ENCODE data around the gene ZNF44. TPM values are rescaled to one million over a fixed set of nuclear protein-coding genes. Genes with fewer than 3 reads are reported as not detected.

Gene ZNF44
- total RNA-seq, 1 donor from 2014 or later, result 8.6 TPM

DNA sequence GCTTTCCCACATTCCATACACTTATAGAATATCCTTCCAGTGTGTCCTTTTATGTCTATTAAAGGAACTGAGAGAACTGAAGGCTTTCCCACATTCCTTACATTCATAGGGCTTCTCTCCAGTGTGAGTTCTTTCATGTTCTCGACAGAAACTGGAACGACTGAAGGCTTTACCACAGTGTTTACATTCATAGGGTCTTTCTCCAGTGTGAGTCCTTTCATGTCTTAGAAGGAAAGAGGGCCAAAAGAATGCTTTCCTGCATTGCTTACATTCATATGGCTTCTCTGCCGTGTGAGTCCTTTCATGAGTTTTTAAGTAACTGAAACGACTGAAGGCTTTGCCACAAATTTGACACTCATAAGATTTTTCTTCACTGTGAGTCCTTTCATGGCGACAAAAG is 22.3 kb downstream of the ZNF44 start:
- ATAC-seq (ENCODE audit: poor library complexity), result no peak
- intact Hi-C loops (cut with DNase I), result no loop called here
- no peak for DNase-seq

DNA sequence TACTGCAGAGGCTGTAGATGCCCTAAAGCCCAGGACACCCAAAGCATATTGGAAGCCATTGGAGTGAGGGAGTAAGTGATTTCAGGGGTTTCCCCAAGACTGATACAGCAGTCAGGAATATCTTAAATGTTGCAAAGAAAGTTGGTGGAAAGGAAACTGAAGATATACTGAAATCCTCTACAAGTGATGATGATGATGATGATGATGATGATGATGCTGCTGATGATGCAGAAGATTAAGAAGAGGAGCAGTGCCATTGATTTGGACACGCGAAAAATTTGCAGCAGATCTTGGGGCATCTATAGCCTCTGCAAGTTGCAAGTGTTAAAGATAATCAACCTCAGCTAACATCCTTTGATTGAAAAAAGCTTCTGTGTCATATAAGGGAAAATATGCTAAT is 23.8 kb downstream of the ZNF44 start:
- ATAC-seq (ENCODE audit: poor library complexity) (no peak), DNase-seq (no peak)
- intact Hi-C loops (cut with DNase I), result no loop called here

DNA sequence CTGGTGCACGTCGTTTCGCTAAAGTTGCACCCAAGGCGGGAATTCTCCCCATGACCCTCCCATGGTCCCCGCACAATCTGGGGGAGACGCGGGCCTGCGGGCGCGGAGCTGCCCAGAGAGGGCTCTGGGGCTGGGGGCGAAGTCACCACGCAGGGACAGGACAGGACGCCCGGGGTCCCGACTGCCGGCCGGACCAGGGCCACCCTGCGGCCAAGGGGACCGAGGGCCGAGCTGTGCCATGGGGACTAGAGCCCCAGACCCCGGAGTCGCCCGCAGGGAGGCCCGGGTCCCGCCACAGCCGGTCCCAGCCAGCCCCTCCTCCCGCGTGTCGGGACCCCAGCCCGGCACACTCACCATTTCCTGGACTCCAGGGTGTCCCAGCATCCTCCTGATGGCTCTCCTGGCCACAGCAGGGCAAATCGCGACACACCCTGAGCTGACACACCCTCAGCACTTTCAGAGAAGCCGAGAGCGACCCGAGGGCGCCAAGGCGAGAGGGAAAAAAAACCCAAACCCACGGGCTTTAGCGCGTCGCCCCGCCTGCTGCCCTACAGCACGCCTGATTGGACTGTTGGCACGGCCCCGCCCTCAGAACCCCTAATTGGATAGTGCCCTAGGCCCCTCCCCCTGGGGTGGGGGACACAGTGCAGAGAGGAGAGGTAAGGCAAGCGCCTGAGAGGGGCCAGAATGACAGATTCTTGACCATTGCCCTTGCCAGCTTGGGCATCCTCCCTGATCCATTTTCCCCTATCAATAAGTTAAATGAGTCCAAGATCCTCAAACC is 28.6 kb downstream of the ZNF44 start:
- intact Hi-C loops (cut with DNase I), result no loop called here
- no peak for DNase-seq
- no peak for ATAC-seq (ENCODE audit: poor library complexity)

DNA sequence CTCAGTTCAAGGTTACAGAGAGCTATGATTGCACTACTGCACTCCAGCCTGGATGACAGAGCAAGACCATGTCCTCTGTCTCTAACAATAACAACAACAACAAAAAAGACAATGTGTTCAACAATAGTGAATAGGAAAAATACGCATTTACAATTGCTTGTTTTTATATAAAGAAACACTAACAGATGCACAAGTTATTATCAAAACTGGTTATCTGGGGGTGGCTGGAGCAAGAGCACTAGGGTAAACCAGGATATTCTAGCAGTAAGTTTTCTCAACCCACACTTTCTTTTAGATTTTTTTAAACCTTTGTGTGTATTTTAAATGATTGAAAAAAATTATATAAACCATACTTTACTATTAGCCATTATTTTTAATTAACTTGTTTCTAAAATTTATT is 33.1 kb downstream of the ZNF44 start:
- intact Hi-C loops (cut with DNase I), result no loop called here
- DNase-seq (no peak), ATAC-seq (ENCODE audit: poor library complexity) (no peak)

DNA sequence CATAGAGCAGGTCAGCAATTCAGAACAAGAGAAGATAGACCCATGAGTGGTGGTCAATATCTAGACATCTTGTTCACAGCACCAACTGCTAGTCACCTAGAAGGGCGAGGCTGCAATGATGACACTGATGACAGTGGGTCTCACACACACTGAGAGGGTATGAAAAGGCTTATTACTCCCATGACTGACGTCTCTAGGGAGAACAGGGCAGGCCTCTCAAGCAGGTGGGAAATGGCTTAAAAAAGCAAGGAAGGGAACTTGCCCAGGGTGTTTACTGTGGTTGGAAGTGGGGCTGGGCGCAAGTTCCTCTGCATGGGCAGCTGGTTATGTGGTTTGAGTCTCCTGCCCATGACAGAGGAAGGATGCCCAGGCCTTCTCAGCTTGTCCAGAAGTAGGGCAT is 33.8 kb downstream of the ZNF44 start:
- ATAC-seq (ENCODE audit: poor library complexity), result no peak
- intact Hi-C loops (cut with DNase I), result no loop called here
- DNase-seq, result no peak

DNA sequence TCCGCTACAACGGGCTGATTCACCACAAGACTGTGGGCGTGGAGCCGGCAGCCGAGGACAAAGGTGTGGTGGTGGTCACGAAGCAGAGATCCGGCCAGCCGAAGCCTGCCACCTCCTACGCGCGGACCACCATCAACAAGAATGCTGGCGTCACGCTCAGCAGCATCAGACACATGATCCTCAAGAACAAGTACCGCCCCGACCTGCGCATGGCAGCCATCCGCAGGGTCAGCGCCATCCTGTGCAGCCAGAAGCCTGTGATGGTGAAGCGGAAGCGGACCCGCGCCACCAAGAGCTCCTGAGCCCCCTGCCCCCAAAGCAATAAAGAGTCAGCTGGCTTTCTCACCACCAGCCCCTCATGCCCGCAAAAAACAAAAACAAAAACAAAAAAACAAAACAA is 34.4 kb downstream of the ZNF44 start:
- intact Hi-C loops (cut with DNase I), result no loop called here
- DNase-seq (no peak), ATAC-seq (ENCODE audit: poor library complexity) (no peak)

DNA sequence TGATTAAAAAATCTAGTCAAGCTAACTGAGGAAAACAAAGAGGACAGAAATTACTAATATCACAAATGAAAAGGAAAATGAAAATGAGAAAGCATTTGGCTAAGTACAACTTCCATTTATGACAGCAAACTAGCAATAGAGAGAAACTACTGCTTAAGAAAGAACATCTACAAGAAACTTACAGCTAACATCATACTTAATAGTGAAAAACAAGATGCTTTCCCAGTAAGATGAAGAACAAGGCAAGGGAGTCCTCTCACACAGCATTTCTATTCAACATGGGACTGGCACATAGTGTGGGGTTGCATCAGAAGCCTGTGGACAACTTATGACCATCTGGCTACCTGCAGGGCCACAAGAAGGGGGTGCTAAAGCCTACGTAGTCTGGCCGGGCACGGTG is 39.3 kb downstream of the ZNF44 start:
- DNase-seq (no peak), ATAC-seq (ENCODE audit: poor library complexity) (no peak)
- intact Hi-C loops (cut with DNase I), result no loop called here

DNA sequence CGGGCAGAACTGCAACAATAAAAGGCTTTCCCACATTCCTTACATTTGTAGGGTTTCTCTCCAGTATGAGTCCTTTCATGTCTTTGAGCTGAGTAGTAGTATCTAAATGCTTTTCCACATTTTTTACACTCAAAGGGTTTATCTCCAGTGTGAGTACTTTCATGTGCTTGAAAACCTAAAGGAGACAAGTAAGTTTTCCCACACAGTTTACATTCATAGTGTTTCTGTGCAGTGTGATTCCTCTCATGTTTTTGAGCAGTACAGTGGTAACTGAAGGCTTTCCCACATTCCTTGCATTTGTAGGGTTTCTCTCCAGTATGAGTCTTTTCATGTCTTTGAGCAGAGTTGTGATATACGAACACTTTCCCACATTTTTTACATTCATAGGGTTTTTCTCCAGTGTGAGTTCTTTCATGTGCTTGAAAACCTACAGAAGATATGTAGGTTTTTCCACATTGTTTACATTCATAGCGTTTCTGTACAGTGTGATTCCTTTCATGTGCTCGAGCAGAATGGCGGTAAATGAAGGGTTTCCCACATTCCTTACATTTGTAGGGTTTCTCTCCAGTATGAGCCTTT is 47.0 kb downstream of the ZNF44 start:
- ATAC-seq (ENCODE audit: poor library complexity) (no peak), DNase-seq (no peak)
- intact Hi-C loops (cut with DNase I), result no loop called here

DNA sequence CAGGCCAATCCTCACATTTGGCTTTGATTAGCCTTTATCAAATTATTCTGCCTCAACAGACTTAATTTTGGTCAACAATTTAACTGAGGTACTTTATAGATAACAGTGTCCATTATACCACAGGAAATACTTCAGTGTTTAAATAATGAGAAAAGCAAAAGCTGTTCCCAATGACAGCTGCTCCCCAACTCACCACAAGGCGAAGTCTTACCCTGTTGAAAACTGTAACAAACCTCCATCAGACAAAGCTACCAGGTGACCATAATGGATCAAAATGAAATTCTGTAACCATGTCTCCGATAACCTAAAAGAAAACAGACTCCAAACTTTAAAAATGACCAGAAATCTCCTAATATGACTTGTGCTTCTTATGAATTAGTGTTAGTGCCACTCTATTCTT is 50.3 kb downstream of the ZNF44 start:
- intact Hi-C loops (cut with DNase I), result no loop called here
- DNase-seq (no peak), ATAC-seq (ENCODE audit: poor library complexity) (no peak)

DNA sequence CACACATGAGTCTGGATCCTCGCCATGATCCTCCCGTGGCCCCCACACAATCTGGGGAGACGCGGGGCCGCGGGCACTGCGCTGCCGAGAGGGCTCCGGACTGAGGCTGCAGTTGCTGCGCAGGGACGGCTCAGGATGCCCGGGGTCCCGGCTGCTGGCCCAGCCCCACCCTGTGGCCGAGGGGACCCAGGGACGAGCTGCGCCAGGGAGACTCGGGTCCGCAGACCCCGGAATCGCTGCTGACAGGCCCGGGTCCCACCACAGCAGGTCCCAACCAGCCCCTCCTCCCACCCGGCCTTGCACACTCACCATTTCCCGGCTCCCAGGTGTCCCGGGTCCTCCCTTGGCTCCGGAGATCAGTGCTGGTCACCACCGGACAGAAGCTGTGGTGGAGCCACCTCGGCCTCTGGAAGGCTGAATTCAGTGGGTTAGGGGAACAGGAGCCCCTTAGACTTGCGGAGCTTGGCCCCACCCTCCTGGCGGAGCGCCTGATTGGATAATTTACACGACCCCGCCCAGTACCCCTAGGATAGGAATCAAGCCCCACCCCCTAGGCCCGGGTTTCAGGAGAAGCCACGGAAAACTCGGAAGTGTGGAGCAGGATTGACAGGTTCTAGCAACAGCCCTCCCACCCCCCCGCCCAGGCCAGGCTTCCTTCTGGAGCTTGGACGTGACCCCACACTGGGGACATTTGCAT is 57.4 kb downstream of the ZNF44 start:
- intact Hi-C loops (cut with DNase I), result no loop called here
- DNase-seq (no peak), ATAC-seq (ENCODE audit: poor library complexity) (no peak)

DNA sequence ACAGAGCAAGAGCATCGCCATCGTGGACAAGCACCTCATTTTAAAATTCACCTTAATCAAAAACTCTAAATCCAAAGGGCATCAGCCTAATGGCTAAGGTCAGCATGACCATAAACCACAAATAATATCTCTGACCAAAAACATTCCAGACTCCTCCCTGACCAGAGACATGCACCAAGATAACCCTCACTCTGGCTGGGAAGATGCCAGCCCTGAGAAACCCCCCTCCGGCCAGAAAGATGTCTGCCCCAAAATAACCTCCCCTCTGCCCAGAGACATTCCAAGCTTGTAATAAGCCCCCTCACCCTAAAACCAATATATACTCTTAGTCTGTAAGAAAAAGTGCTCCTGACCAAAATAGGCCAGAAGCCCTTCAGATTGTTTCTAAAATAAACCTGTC is 61.7 kb downstream of the ZNF44 start:
- ATAC-seq (ENCODE audit: poor library complexity) (no peak), DNase-seq (no peak)
- intact Hi-C loops (cut with DNase I), result no loop called here

DNA sequence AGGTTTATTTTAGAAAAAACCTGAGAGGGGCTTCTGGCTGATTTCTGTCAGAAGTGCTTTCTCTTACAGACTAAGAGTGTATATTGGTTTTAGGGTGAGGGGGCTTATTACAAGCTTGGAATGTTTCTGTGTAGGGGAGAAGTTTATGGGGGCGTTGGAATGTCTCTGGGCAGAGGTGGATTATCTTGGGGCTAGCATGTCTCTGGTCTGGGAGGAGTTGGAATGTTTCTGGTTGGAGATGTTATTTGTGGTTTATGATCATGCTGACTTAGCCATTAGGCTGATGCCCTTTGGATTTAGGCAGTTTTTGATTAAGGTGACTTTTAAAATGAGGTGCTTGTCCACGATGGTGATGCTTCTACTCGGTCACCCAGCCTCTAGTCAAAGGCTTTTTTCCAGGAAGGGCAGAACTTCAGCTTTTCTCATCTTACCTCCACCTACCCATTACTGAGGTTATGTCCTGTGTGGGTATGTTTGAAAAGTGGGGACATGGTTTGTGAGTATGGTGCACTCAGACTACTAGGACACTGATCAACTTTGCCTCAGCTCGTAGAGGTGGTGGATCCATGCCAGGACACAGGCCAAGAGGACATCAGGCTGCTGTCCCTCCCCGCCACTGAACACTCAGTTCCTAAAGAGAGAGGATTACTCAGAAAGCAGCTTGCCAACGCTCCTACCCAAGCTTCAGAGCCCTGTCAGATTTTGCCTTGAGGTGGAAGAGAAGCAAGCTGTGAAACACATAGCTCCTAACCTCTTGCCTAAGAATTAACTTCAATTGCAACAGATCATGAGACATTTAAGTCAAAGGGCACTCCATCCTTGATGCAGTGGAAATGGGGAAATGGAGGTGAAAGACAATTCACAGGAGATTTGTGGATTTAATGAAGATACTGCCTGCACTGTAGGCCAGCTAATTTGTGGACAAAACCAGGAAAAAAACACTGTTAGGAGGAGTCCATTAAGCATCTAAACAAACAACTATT is 63.6 kb downstream of the ZNF44 start:
- peak; percentile 61 for DNase-seq

DNA sequence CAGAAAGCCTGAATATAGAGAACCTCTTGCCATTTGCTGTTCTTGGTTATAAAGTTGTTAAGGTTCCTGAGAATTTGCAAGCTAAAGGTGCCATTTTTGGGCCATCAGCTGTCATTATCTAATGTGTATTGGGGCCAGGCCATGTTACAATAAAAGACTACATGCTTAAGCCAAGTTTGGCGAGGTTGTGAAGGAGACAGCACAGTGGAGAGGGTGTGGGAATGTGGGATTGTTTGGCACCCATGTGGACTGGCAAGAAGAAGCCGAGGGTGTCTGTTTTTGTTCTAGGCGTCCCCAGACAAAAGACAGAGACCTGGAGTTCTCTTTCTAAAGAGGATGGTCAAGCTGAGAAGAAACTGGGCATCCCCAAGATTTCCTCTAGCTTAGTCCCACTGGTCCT is 64.7 kb downstream of the ZNF44 start:
- ATAC-seq (ENCODE audit: poor library complexity) (peak; percentile 64), DNase-seq (no peak)
- intact Hi-C loops (cut with DNase I), result no loop called here

More for the DNA sequence above, 63.6 kb downstream of the ZNF44 start:
- intact Hi-C loops (cut with DNase I), result no loop called here
- ATAC-seq (ENCODE audit: poor library complexity), result peak; percentile 89

DNA sequence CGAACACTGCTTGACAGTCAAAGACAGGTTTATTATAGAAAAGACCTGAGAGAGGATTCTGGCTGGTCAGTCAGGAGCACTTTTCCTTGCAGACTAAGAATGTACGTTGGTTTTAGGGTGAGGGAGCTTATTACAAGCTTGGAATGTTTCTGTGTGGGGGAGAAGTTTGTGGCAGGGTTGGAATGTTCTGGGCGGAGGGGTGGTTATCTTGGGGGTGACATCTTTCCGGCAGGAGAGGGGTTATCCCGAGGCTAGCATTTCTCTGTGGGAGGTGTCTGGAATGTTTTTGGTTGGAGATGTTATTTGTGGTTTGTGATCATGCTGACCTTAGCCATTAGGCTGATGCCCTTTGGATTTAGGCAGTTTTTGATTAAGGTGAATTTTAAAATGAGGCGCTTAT is 70.0 kb downstream of the ZNF44 start:
- intact Hi-C loops (cut with DNase I), result no loop called here
- no peak for ATAC-seq (ENCODE audit: poor library complexity)
- DNase-seq, result no peak

DNA sequence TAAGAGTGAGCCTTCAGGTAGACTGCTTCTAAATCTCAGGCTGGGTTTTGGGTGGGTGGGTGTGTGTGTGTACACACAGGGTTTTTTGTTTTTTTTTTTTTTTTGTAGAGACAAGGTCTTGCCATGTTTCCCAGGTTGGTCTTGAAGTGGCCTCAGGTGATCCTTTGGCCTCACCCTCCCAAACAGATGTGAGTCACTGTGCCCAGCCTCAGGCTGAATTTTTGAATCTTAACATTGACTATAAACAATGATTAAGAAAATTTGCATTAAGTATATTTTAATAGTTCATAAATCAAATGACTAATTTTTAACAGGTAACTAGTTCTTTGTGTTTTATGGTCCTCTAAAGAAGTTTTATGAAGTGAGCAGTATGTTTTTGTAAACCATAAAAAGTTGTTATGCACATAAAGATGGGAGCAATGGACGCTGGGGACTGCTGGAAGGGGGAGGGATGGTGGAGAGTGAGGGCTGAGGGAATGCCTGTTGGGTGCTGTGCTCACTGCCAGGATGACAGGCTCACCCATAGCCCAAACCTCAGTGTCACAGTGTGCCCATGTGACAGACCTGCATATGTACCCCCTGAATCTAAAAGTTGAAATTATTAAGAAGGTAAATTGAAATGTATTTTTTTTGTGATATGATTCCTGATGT is 71.6 kb downstream of the ZNF44 start:
- intact Hi-C loops (cut with DNase I), result no loop called here
- DNase-seq (no peak), ATAC-seq (ENCODE audit: poor library complexity) (no peak)
